Glutamatergic neuron (in vitro differentiated cells): Measurements from ENCODE around the gene HK1. TPM values are rescaled to one million over a fixed set of nuclear protein-coding genes. Genes with fewer than 3 reads are reported as not detected.

ENCODE experiments used
- DNase-seq: peaks from one replicate; pipeline ENCODE4 v3.0.0; 2022
- H3K27ac Mint-ChIP-seq: one replicate; pipeline ENCODE4 v1.8.0; 2020; ENCODE audit warnings: mild to moderate bottlenecking, mixed read lengths, inconsistent platforms; ENCODE audit not compliant: unreplicated experiment
- H3K27me3 Mint-ChIP-seq: one replicate; pipeline ENCODE4 v1.8.0; 2020; ENCODE audit warnings: mild to moderate bottlenecking, moderate library complexity, mixed read lengths, inconsistent platforms; ENCODE audit not compliant: unreplicated experiment
- H3K36me3 Mint-ChIP-seq: one replicate; pipeline ENCODE4 v1.8.0; 2020; ENCODE audit warnings: mild to moderate bottlenecking, mixed read lengths, inconsistent platforms; ENCODE audit not compliant: unreplicated experiment
- H3K4me1 Mint-ChIP-seq: one replicate; pipeline ENCODE4 v1.8.0; 2020; ENCODE audit warnings: mild to moderate bottlenecking, low read depth, mixed read lengths, inconsistent platforms; ENCODE audit not compliant: unreplicated experiment
- H3K4me3 Mint-ChIP-seq: one replicate; pipeline ENCODE4 v1.8.0; 2020; ENCODE audit warnings: mild to moderate bottlenecking, mixed read lengths, inconsistent platforms; ENCODE audit not compliant: unreplicated experiment
- H3K9me3 Mint-ChIP-seq: one replicate; pipeline ENCODE4 v1.8.0; 2020; ENCODE audit warnings: mild to moderate bottlenecking, moderate library complexity, mixed read lengths, inconsistent platforms; ENCODE audit not compliant: unreplicated experiment
- CTCF ChIP-seq: fragments of 200-600 bp; sonication (generic); IDR thresholded peaks from one replicate; pipeline ENCODE4 v1.5.0; 2021; ENCODE audit not compliant: partially characterized antibody, unreplicated experiment
- total RNA-seq: library from RNA; stranded (reverse); fragmentation: NEBNext Ultra II Directional; extraction: Animal tissue kit (Norgen Biotek cat#: 25700); gene quantifications from one replicate; pipeline ENCODE4 v1.2.1, GENCODE V29; 2021; ENCODE audit not compliant: unreplicated experiment

Gene HK1
- total RNA-seq, 1 donor from 2014 or later = 240 TPM

GRCh38 chr10:69375307-69376151, 97.2 kb downstream of the HK1 start:
- H3K36me3 Mint-ChIP-seq = peaks cover 5% of the 10 kb centered on the region
- peaks cover 13% of the 10 kb centered on the region for H3K27me3 Mint-ChIP-seq
- TF ChIP-seq CTCF = no peak
- peaks cover 9% of the 10 kb centered on the region for H3K9me3 Mint-ChIP-seq
- H3K4me3 Mint-ChIP-seq = peak overlapping the region; percentile 46
- peak overlapping the region; percentile 72 for H3K27ac Mint-ChIP-seq
- peaks cover 16% of the 10 kb centered on the region for H3K4me1 Mint-ChIP-seq
- no peak for DNase-seq

DNA sequence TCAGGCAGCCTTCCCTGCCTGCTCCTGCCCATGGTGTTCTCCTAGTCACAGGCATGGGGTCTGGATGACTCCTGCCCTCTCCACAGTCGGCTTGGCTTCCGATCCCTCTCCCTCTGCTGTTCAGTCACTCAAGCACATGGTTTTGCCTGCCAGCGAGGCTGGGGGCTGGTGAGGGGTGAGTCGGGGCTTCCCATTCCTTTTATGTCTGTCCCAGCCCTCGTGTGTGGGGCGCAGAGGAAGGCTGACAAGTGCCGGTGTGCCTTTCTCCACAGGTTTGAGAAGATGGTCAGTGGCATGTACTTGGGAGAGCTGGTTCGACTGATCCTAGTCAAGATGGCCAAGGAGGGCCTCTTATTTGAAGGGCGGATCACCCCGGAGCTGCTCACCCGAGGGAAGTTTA, 98.4 kb downstream of the HK1 start:
- H3K9me3 Mint-ChIP-seq = peaks cover 9% of the 10 kb centered on the region
- TF ChIP-seq CTCF = no peak
- no peak for DNase-seq
- H3K27ac Mint-ChIP-seq = peak overlapping the region; percentile 11
- H3K27me3 Mint-ChIP-seq = peaks cover 13% of the 10 kb centered on the region
- no peak overlapping the region for H3K4me3 Mint-ChIP-seq
- peaks cover 16% of the 10 kb centered on the region for H3K4me1 Mint-ChIP-seq
- no peaks in the 10 kb centered on the region for H3K36me3 Mint-ChIP-seq

DNA sequence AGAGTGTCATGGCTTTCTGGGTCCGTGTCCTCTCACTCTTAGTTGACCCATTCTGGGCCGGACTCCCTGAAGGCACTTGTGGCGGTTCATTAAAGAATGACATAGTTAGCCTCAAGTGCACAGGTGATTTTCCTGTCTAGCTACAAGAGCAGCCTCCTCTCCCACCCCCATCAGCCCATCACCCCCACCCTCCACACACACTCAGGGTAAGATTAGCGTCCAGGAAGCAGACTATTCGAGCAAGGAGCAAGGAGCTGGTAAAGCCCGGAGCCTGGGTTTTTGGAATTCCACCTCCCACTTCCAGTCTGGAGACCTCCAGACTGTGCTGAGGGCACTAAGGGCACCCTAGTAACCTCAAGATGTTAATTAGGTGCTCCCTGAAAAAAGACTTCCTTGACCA, 98.9 kb downstream of the HK1 start:
- no peaks in the 10 kb centered on the region for H3K36me3 Mint-ChIP-seq
- DNase-seq = no peak
- peaks cover 10% of the 10 kb centered on the region for H3K9me3 Mint-ChIP-seq
- H3K27ac Mint-ChIP-seq = no peak overlapping the region
- H3K27me3 Mint-ChIP-seq = peaks cover 13% of the 10 kb centered on the region
- peaks cover 16% of the 10 kb centered on the region for H3K4me1 Mint-ChIP-seq
- no peak overlapping the region for H3K4me3 Mint-ChIP-seq
- no peak for TF ChIP-seq CTCF

DNA sequence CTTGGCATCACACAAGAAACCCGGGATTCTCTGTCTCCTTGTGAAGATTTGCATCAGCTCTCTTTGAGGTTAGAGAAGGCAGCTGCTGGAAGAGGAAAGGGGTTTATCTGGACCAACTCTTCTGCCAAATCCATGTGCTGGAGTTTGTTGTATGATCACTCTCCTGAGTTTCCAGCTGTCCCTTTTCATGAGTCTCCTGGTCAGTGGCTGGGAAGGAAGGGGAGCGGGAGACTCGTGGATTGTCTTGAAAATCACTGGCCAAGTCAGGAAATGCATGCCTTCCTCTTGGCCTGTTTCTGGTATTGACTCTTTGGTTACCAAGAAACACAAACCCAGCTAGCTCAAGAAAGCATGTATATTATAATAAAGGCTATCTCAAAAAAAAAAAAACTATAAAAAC, 99.6 kb downstream of the HK1 start:
- Mint-ChIP-seq H3K4me1 (peaks cover 23% of the 10 kb centered on the region), H3K9me3 (peaks cover 15% of the 10 kb centered on the region), H3K36me3 (no peaks in the 10 kb centered on the region), H3K27me3 (peaks cover 14% of the 10 kb centered on the region), H3K4me3 (no peak overlapping the region), H3K27ac (peak overlapping the region; percentile 59)
- TF ChIP-seq CTCF = no peak
- DNase-seq = no peak

- Mint-ChIP-seq H3K4me3 (no peak overlapping the region), H3K27ac (no peak overlapping the region)
Observed at GRCh38 chr10:69379800-69380199, 101.5 kb downstream of the HK1 start.

More at GRCh38 chr10:69379800-69380199, 101.5 kb downstream of the HK1 start:
- Mint-ChIP-seq H3K9me3 (peaks cover 31% of the 10 kb centered on the region), H3K36me3 (peaks cover 9% of the 10 kb centered on the region), H3K4me1 (peaks cover 33% of the 10 kb centered on the region), H3K27me3 (peaks cover 21% of the 10 kb centered on the region)
- DNase-seq = no peak
- no peak for TF ChIP-seq CTCF
